ENCODE results near the gene POLR2L. TPM values are rescaled to one million over a fixed set of nuclear protein-coding genes. Genes with fewer than 3 reads are reported as not detected.

POLR2L gene
- total RNA-seq, 4 donors from 2014 or later = 45.6 to 90.3 (median 64.7) TPM

DNA sequence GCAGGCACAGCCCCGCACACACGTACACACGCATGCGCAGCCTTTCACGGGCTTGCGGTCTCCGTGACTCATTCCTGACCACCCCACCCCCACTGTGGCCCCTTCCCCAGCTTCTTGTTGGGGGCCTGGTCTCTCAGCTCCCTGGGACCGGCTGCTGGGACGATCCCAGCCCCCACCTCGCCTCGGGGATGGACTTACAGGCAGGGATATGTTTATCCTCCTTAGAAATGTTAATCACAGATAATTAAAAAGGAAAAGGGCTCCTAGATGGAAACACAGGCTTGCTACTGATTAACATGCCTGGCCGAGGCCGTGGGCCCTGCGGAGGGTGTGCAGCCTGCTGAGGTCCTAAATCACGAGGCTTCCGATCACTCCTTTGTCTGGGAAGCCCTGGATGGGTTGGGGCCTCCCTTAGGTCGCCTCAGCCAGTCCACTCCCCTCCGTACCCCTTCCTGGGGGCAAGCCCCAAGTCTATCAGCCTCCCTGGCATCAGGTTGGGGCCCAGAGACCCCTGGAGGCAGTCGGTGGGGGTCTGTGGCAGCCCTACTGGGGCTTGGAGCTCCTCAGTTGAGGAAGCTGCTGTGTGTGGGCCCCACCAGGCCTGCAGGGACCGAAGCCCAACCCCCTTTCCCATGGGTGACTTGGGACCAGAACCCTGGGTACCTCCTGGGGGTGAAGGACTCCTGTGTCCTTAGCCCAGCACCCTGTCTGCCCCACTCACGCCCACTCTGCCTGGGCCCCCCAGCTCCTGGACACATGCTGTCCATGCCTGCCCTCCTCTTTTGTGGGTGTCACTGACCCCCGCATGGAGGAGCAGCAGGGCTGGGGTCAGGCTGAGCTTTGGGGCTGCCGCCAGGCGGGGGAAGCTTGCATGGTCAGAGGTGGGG lies 20.9 kb upstream of the POLR2L start:
- Histone ChIP-seq H3K9me3 (no peaks in the 10 kb centered on the region), H3K27me3 (no peaks in the 10 kb centered on the region), H3K36me3 (peaks cover 0 to 53% (median 7%) of the 10 kb centered on the region in 3 donors), H3K27ac (no peak overlapping the region), H3K4me3 (no peak overlapping the region), H3K4me1 (peaks cover 11 to 34% (median 11%) of the 10 kb centered on the region in 3 donors)
- intact Hi-C loops (cut with DNase I) = no loop called here
- no peak for DNase-seq
- TF ChIP-seq, protein P1, sequence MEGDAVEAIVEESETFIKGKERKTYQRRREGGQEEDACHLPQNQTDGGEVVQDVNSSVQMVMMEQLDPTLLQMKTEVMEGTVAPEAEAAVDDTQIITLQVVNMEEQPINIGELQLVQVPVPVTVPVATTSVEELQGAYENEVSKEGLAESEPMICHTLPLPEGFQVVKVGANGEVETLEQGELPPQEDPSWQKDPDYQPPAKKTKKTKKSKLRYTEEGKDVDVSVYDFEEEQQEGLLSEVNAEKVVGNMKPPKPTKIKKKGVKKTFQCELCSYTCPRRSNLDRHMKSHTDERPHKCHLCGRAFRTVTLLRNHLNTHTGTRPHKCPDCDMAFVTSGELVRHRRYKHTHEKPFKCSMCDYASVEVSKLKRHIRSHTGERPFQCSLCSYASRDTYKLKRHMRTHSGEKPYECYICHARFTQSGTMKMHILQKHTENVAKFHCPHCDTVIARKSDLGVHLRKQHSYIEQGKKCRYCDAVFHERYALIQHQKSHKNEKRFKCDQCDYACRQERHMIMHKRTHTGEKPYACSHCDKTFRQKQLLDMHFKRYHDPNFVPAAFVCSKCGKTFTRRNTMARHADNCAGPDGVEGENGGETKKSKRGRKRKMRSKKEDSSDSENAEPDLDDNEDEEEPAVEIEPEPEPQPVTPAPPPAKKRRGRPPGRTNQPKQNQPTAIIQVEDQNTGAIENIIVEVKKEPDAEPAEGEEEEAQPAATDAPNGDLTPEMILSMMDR (IDR thresholded peaks at IDR 0.05) = no peak
- no peak for TF ChIP-seq POLR2A (IDR thresholded peaks at IDR 0.05)
- 76 to 95% methylated on average over 3 to 10 of the region's 24 CpGs for WGBS, 2 donors

GRCh38 chr11:862696-863022 lies 20.3 kb upstream of the POLR2L start:
- no peak for TF ChIP-seq POLR2A (IDR thresholded peaks at IDR 0.05)
- TF ChIP-seq, protein P1 (IDR thresholded peaks at IDR 0.05) = no peak
- no peak overlapping the region for H3K27ac ChIP-seq
- H3K4me3 ChIP-seq = no peak overlapping the region
- peaks cover 0 to 53% (median 7%) of the 10 kb centered on the region in 3 donors for H3K36me3 ChIP-seq
- H3K4me1 ChIP-seq = peaks cover 11 to 40% (median 11%) of the 10 kb centered on the region in 3 donors
- WGBS, 2 donors = 90% methylated on average over 4 of the region's 12 CpGs; no CpG with 5 or more reads in 1 of the 2 donors
- no peak for DNase-seq
- intact Hi-C loops (cut with DNase I) = no loop called here
- H3K27me3 ChIP-seq = no peaks in the 10 kb centered on the region
- no peaks in the 10 kb centered on the region for H3K9me3 ChIP-seq

- Histone ChIP-seq H3K4me3 (no peak overlapping the region), H3K27ac (no peak overlapping the region), H3K9me3 (no peaks in the 10 kb centered on the region), H3K36me3 (peaks cover 0 to 49% (median 7%) of the 10 kb centered on the region in 3 donors), H3K27me3 (no peaks in the 10 kb centered on the region), H3K4me1 (peaks cover 11 to 40% (median 11%) of the 10 kb centered on the region in 3 donors)
- DNase-seq = no peak
- intact Hi-C loops (cut with DNase I) = no loop called here
- WGBS, 2 donors = 50 to 64% methylated on average over 1 to 4 of the region's 20 CpGs
- TF ChIP-seq POLR2A (IDR thresholded peaks at IDR 0.05) = no peak
- TF ChIP-seq, protein P1 (IDR thresholded peaks at IDR 0.05) = no peak
Measured at GRCh38 chr11:862081-862661, 19.8 kb upstream of the POLR2L start.

DNA sequence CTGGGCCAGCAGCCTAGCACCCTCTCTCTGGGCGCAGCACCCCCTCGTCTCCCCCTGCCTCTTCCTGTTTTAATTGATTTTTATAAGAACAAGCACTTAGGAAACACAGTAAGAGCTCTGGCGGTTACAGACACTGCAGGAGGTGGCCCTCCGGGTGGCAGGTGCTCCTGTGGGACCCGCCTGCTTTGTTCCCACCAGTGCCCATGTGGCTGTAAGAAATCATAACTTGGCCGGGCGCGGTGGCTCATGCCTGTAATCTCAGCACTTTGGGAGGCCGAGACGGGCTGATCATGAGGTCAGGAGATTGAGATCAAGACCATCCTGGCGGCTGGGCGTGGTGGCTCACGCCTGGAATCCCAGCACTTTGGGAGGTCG lies 18.8 kb upstream of the POLR2L start:
- Histone ChIP-seq H3K27ac (no peak overlapping the region), H3K4me3 (no peak overlapping the region), H3K27me3 (no peaks in the 10 kb centered on the region), H3K9me3 (no peaks in the 10 kb centered on the region), H3K4me1 (peaks cover 11 to 50% (median 11%) of the 10 kb centered on the region in 3 donors), H3K36me3 (peaks cover 0 to 38% (median 7%) of the 10 kb centered on the region in 3 donors)
- TF ChIP-seq, protein P1 (IDR thresholded peaks at IDR 0.05) = no peak
- no peak for TF ChIP-seq POLR2A (IDR thresholded peaks at IDR 0.05)
- DNase-seq = no peak
- WGBS, 2 donors = 73 to 91% methylated on average over 2 to 12 of the region's 14 CpGs
- intact Hi-C loops (cut with DNase I) = no loop called here
